ENCODE measurements around the gene CGB8.

GRCh38 chr19:49061000-49061399, 12.1 kb upstream of the CGB8 start:
- TF ChIP-seq POLR2A (IDR thresholded peaks at IDR 0.05) (no peak), POLR2AphosphoS5 (IDR thresholded peaks at IDR 0.05) (no peak)
- TF ChIP-seq, protein P1, sequence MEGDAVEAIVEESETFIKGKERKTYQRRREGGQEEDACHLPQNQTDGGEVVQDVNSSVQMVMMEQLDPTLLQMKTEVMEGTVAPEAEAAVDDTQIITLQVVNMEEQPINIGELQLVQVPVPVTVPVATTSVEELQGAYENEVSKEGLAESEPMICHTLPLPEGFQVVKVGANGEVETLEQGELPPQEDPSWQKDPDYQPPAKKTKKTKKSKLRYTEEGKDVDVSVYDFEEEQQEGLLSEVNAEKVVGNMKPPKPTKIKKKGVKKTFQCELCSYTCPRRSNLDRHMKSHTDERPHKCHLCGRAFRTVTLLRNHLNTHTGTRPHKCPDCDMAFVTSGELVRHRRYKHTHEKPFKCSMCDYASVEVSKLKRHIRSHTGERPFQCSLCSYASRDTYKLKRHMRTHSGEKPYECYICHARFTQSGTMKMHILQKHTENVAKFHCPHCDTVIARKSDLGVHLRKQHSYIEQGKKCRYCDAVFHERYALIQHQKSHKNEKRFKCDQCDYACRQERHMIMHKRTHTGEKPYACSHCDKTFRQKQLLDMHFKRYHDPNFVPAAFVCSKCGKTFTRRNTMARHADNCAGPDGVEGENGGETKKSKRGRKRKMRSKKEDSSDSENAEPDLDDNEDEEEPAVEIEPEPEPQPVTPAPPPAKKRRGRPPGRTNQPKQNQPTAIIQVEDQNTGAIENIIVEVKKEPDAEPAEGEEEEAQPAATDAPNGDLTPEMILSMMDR (IDR thresholded peaks at IDR 0.05) = no peak

All from upper lobe of left lung (tissue), 4 donors.